Endothelial cell of umbilical vein (primary cell): ENCODE results near the gene GAS5. TPM values are rescaled to one million over a fixed set of nuclear protein-coding genes. Genes with fewer than 3 reads are reported as not detected.

Experiments
- BruUV-seq: library from RNA; stranded (reverse); fragments of 400-500 nt; replicated peaks from 2 replicates; lab custom pipeline; 2021; lab: Mats Ljungman, UMichigan
- CTCF ChIA-PET: fragments of 300-600, 350-600 bp; sonication (Branson Sonifier 250); formaldehyde crosslinking; loops from one replicate; lab custom pipeline; 2021; ENCODE audit warnings: antibody characterized with exemption, inconsistent platforms; lab: Charles Lee
- POLR2A ChIA-PET: fragments of 300-600, 350-600 bp; sonication (Branson Sonifier 250); formaldehyde crosslinking; loops from one replicate; lab custom pipeline; 2021; ENCODE audit warnings: antibody characterized with exemption, inconsistent platforms; lab: Charles Lee
- DNase-seq: peaks from one replicate; pipeline ENCODE4 v3.0.0-alpha.2; 2011; ENCODE audit warnings: low read depth, low spot score
- FAIRE-seq: peaks from 2 replicates; lab custom pipeline; 2011; peaks lifted over from hg19 to GRCh38; lab: Jason Lieb, UNC
- H2AFZ ChIP-seq: 2 replicates; pipeline ENCODE4 v1.6.0; 2012; ENCODE audit warnings: low read depth, low read length, control low read depth, inconsistent platforms
- H3K27ac ChIP-seq: 2 replicates; pipeline ENCODE4 v1.5.1; 2011; ENCODE audit warnings: low read depth, mild to moderate bottlenecking, control low read depth, low read length, moderate library complexity; ENCODE audit not compliant: insufficient read depth
- H3K27me3 ChIP-seq, 2 experiments: 2 replicates each; pipeline versions ENCODE4 v1.6.0 to v1.6.1; 2011; ENCODE audit warnings: low read length in 2 of 2, mixed read lengths in 1 of 2; ENCODE audit not compliant: control insufficient read depth in 2 of 2, insufficient read depth in 2 of 2
- H3K36me3 ChIP-seq, 2 experiments: 2 replicates in 1 of 2; 3 replicates in 1 of 2; pipeline ENCODE4 v1.5.1; 2011; ENCODE audit warnings: low read length in 2 of 2, mild to moderate bottlenecking in 1 of 2, moderate library complexity in 1 of 2; ENCODE audit not compliant: control insufficient read depth in 2 of 2, insufficient read depth in 2 of 2; ENCODE audit errors: extremely low read depth in 1 of 2
- H3K4me1 ChIP-seq: 3 replicates; pipeline ENCODE4 v1.5.1; 2011; ENCODE audit warnings: mild to moderate bottlenecking, low read length; ENCODE audit not compliant: control insufficient read depth, insufficient read depth; ENCODE audit errors: extremely low read depth
- H3K4me2 ChIP-seq: 2 replicates; pipeline ENCODE4 v1.6.1; 2011; ENCODE audit warnings: low read length, control low read depth, mixed read lengths; ENCODE audit not compliant: insufficient read depth
- H3K4me3 ChIP-seq, 3 experiments: fragments of 200-600 bp in 1 of 3; sonication (generic), shearing (Covaris generic) in 1 of 3; replicated peaks in 1 of 3; 2 replicates each; pipeline ENCODE4 v1.5.1; 2011 to 2016; ENCODE audit warnings: control low read depth in 3 of 3, low read length in 3 of 3, mild to moderate bottlenecking in 2 of 3, inconsistent platforms in 1 of 3, low read depth in 1 of 3, moderate library complexity in 1 of 3; ENCODE audit not compliant: insufficient read depth in 1 of 3
- H3K79me2 ChIP-seq: 2 replicates; pipeline ENCODE4 v1.6.0; 2012; ENCODE audit warnings: low read length, inconsistent platforms; ENCODE audit not compliant: control insufficient read depth, insufficient read depth
- H3K9ac ChIP-seq: replicated peaks from 2 replicates; pipeline ENCODE3; 2011; ENCODE audit warnings: low read length, control low read depth; ENCODE audit not compliant: insufficient read depth; ENCODE audit errors: extremely low read depth
- H3K9me1 ChIP-seq: replicated peaks from 3 replicates; pipeline ENCODE4 v1.6.0; 2011; ENCODE audit warnings: mild to moderate bottlenecking, low read length; ENCODE audit not compliant: control insufficient read depth, insufficient read depth; ENCODE audit errors: extremely low read depth
- H3K9me3 ChIP-seq: replicated peaks from 2 replicates; pipeline ENCODE4 v1.5.1; 2012; ENCODE audit warnings: low read length, inconsistent platforms; ENCODE audit not compliant: control insufficient read depth, insufficient read depth
- H4K20me1 ChIP-seq: replicated peaks from 2 replicates; pipeline ENCODE3; 2011; ENCODE audit warnings: mild to moderate bottlenecking, low read length; ENCODE audit not compliant: control insufficient read depth, insufficient read depth; ENCODE audit errors: extremely low read depth
- FOS ChIP-seq: IDR thresholded peaks from 2 replicates; pipeline ENCODE4 v1.6.1; 2011; ENCODE audit warnings: mild to moderate bottlenecking, low read length, moderate library complexity, borderline replicate concordance; ENCODE audit not compliant: insufficient read depth
- GATA2 ChIP-seq: IDR thresholded peaks from 2 replicates; pipeline ENCODE4 v1.7.0; 2011; ENCODE audit warnings: low read depth, mild to moderate bottlenecking, moderate library complexity, mixed read lengths, low read length; ENCODE audit not compliant: insufficient read length, insufficient read depth
- MAX ChIP-seq: IDR thresholded peaks from 2 replicates; pipeline ENCODE4 v1.6.1; 2011; ENCODE audit not compliant: insufficient read depth, insufficient read length
- POLR2A ChIP-seq: IDR thresholded peaks from 2 replicates; pipeline ENCODE4 v1.6.1; 2012; ENCODE audit warnings: low read depth, mild to moderate bottlenecking, control low read depth, low read length
- dilution Hi-C: fragments of 300-500 bp; cut with MboI; formaldehyde crosslinking; loops from one replicate; pipeline ENCODE4 v1.15.0; 2019; ENCODE audit warnings: low sequenced_read_pairs; ENCODE audit not compliant: extremely low pct_ligation_motif_present
- intact Hi-C: fragments of 100-400 bp; cut with micrococcal nuclease; formaldehyde crosslinking; loops from one replicate; pipeline ENCODE4 v1.10.0; 2022
- polyA plus RNA-seq, 4 experiments: library from polyadenylated mRNA; depleted of rRNA in 3 of 4; stranded (reverse) in 3 of 4; unstranded in 1 of 4; fragments of >200 nt; gene quantifications; 2 replicates each; pipeline versions ENCODE4 v1.2.1 to v1.2.3, GENCODE V29; 2011 to 2012; ENCODE audit warnings: missing spikeins in 1 of 4
- total RNA-seq: library from RNA; stranded (reverse); gene quantifications from 2 replicates; pipeline ENCODE4 v1.2.3, GENCODE V29; 2021

GAS5 gene
- total and polyA plus RNA-seq, 2 donors (not counting 3 experiments of a cell fraction or from before 2014, with no cell fraction given) = 343 to 492 TPM

- Histone ChIP-seq H3K36me3 (peaks cover 10 to 33% of the 10 kb centered on the region in 2 experiments), H4K20me1 (peaks cover 5% of the 10 kb centered on the region), H2AFZ (peak within 1 kb of the TSS; percentile 34), H3K4me3 (peak within 1 kb of the TSS; percentile 36 to 99 (median 90)), H3K9me1 (no peaks in the 10 kb centered on the region), H3K9me3 (no peaks in the 10 kb centered on the region), H3K27me3 (no peaks in the 10 kb centered on the region), H3K4me1 (peaks cover 48% of the 10 kb centered on the region), H3K27ac (peak within 1 kb of the TSS; percentile 64), H3K4me2 (peak within 1 kb of the TSS; percentile 95), H3K79me2 (peaks cover 37% of the 10 kb centered on the region), H3K9ac (peak within 1 kb of the TSS; percentile 74)
- intact Hi-C loops = loop anchor here (1.0 to 5.0 kb wide), 8 partner anchors 15 to 1129 kb away; partner anchors contain the start of genes CACYBP, CENPL, DARS2 and PRDX6
- TSS peak; percentile 52 for BruUV-seq
- dilution Hi-C loops = no loop called here
- no peak for DNase-seq
- no peak for TF ChIP-seq GATA2
- peak; percentile 11 for TF ChIP-seq FOS
- FAIRE-seq = no peak
- POLR2A ChIA-PET = interaction anchor here (0.5 to 2.5 kb wide), 13 partner anchors 9 to 1337 kb away, joined by 3 to 18 read pairs (median 4); partner anchors contain the start of genes CENPL, DARS2, KLHL20 and RC3H1
- CTCF ChIA-PET = interaction anchor here (0.9 to 2.1 kb wide), 6 partner anchors 9 to 1126 kb away, joined by 3 to 6 read pairs (median 4); partner anchors contain the start of gene DARS2
These were observed 654 bp upstream of the GAS5 start, which contains the start of gene ZBTB37 for GRCh38 chr1:173868266-173869020. Gene ZBTB37, plus strand, starts transcription at chr1:173868380. Its CDS starts 1,846 bp downstream, at chr1:173870226.

- no peak overlapping the region for H2AFZ ChIP-seq
- DNase-seq (no peak), FAIRE-seq (peak; percentile 64)
- dilution Hi-C loops = no loop called here
- peak overlapping the region; percentile 74 for H3K9ac ChIP-seq
- no peaks in the 10 kb centered on the region for H3K27me3 ChIP-seq
- H3K36me3 ChIP-seq = peaks cover 18 to 40% of the 10 kb centered on the region in 2 experiments
- no peaks in the 10 kb centered on the region for H3K9me3 ChIP-seq
- peaks cover 8% of the 10 kb centered on the region for H4K20me1 ChIP-seq
- H3K4me3 ChIP-seq = peak overlapping the region; percentile 36 to 99 (median 90)
- peak; percentile 32 for TF ChIP-seq MAX
- TF ChIP-seq POLR2A = no peak
- peaks cover 37% of the 10 kb centered on the region for H3K79me2 ChIP-seq
- ChIA-PET POLR2A (interaction anchor here (0.7 to 2.5 kb wide), 3 partner anchors 14 to 43 kb away, joined by 3 to 18 read pairs (median 4); partner anchors contain the start of genes CENPL and DARS2), CTCF (no interaction called here)
- H3K4me1 ChIP-seq = peaks cover 48% of the 10 kb centered on the region
- H3K9me1 ChIP-seq = no peaks in the 10 kb centered on the region
- BruUV-seq = TSS peak; percentile 57
- H3K27ac ChIP-seq = peak overlapping the region; percentile 45
- intact Hi-C loops = loop anchor here (5.0 kb wide), 2 partner anchors 1120 to 1130 kb away; partner anchors contain the start of gene CACYBP
- H3K4me2 ChIP-seq = peak overlapping the region; percentile 95
These were observed 542 bp downstream of the GAS5 start for GRCh38 chr1:173867141-173867752.
